NB4 (cell line): ENCODE results near the gene PRKD1.

Experiments used
- CTCF ChIP-seq: IDR thresholded peaks from one replicate; pipeline ENCODE4 v1.5.1; 2012; ENCODE audit warnings: low read depth, low read length
- MYC ChIP-seq: IDR thresholded peaks from 2 replicates; pipeline ENCODE4 v1.6.1; 2011; ENCODE audit warnings: low read depth, low read length
- POLR2A ChIP-seq: IDR thresholded peaks from 2 replicates; pipeline ENCODE4 v1.6.1; 2011; ENCODE audit warnings: mild to moderate bottlenecking; ENCODE audit not compliant: insufficient read length; ENCODE audit errors: extremely low read depth

- TF ChIP-seq CTCF (no peak), MYC (no peak), POLR2A (no peak)
Measured at GRCh38 chr14:29851397-29851796, 76.2 kb downstream of the PRKD1 start.
